GM06990 (cell line): ENCODE measurements around the gene CAMK4.

Experiments
- DNase-seq: peaks from one replicate; pipeline ENCODE4 v3.0.0-alpha.2; 2011; ENCODE audit not compliant: insufficient read length; ENCODE audit errors: extremely low read depth
- H3K27me3 ChIP-seq: replicated peaks from 2 replicates; pipeline ENCODE4 v1.6.0; 2011; ENCODE audit warnings: low read length; ENCODE audit not compliant: control insufficient read depth, insufficient read depth
- H3K36me3 ChIP-seq: 2 replicates; pipeline ENCODE4 v1.5.1; 2011; ENCODE audit warnings: low read length; ENCODE audit not compliant: control insufficient read depth, insufficient read depth
- H3K4me3 ChIP-seq: replicated peaks from 2 replicates; pipeline ENCODE4 v1.5.1; 2011; ENCODE audit warnings: low read depth, mild to moderate bottlenecking, control low read depth, low read length
- CTCF ChIP-seq: IDR thresholded peaks from 2 replicates; pipeline ENCODE4 v1.5.1; 2011; ENCODE audit warnings: low read length, control low read depth, mild to moderate bottlenecking, inconsistent platforms; ENCODE audit not compliant: insufficient read depth, poor library complexity, severe bottlenecking

Gene CAMK4

DNA sequence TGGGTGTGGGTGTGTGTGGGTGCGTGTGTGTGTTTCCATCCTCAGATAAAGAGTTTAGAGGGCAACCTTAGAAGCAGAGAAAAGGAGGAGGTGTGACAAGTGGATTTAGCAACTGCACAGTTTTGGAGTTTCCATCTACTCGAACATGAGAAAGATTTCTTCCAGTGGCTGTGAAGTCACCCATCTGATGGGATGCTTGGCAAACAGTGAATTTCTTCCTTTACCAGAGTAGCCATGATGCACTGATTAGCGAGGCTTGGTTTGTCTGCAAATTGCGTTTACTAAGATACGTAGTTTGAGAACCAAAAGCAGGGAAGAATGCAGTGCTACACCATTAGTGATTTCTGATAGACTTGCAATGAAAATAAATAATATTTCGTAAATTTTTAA is 288.9 kb downstream of the CAMK4 start:
- H3K4me3 ChIP-seq, result peak overlapping the region; percentile 98
- DNase-seq, result no peak
- TF ChIP-seq CTCF, result no peak
- H3K36me3 ChIP-seq, result no peaks in the 10 kb centered on the region
- H3K27me3 ChIP-seq, result no peaks in the 10 kb centered on the region

DNA sequence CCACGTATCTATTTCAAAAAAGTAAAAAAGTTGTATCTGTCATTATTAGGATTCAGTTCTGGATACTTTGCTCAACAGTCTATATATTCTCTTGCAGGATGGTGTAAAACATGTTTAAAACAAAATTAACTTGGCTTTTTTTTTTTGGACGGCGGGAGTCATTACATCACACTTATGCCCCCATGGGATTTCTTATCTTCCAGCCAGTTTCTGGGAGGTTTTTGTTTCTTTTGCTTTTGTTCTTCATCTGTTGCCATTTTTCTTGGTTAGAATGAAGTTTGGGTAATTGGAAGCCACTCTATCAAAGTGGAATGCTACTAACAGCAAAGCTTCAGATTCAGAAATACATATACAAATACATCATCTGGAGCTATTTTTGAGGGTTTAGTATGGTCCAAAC is 289.9 kb downstream of the CAMK4 start:
- DNase-seq, result no peak
- Histone ChIP-seq H3K36me3 (no peaks in the 10 kb centered on the region), H3K4me3 (no peak overlapping the region), H3K27me3 (no peaks in the 10 kb centered on the region)
- TF ChIP-seq CTCF, result no peak

- Histone ChIP-seq H3K36me3 (no peaks in the 10 kb centered on the region), H3K27me3 (no peaks in the 10 kb centered on the region), H3K4me3 (no peak overlapping the region)
- peak; percentile 26 for DNase-seq
- TF ChIP-seq CTCF, result no peak
Measured at GRCh38 chr5:111517853-111518501, 293.8 kb downstream of the CAMK4 start.

GRCh38 chr5:111518777-111519176 is 294.6 kb downstream of the CAMK4 start:
- TF ChIP-seq CTCF, result no peak
- Histone ChIP-seq H3K36me3 (no peaks in the 10 kb centered on the region), H3K27me3 (no peaks in the 10 kb centered on the region), H3K4me3 (no peak overlapping the region)
- no peak for DNase-seq

DNA sequence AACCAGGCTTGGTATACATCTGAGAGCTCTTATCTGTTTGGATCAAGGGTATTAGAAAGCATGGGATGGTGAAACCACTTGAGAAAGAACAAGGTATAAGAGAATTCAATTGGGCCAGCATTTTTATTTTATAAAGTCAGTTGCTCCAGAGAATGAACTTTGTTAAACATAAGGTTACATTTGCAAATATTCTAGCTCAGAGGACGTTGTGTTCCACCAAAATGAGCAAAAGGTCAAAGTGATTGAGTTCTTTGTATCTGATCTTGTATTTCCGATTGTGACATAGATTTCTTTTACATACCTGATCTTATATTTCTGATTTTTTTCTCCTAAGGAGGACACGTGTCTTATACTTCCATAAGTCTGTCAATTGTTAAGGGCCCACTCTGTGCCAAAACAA is 296.7 kb downstream of the CAMK4 start:
- no peak overlapping the region for H3K4me3 ChIP-seq
- TF ChIP-seq CTCF, result no peak
- no peaks in the 10 kb centered on the region for H3K36me3 ChIP-seq
- no peak for DNase-seq
- no peaks in the 10 kb centered on the region for H3K27me3 ChIP-seq

DNA sequence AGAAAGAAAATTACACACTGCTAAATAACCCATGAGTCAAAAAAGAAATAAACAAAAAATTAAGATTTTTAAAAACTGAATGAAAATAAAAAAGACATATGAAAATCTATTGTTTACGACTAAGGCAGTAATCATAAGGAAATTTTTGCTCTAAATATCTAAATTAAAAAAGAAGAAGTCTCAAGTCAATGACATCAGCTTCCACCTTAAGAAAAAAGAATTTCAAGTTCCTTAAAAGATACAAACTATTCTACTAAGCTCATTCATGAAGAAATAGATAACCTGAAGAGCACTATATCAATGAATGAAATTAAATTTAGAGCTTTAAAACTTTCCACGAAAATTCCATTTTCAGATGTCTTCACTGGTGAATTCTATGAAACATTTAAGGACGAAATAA is 303.9 kb downstream of the CAMK4 start:
- H3K4me3 ChIP-seq, result no peak overlapping the region
- no peak for DNase-seq
- H3K36me3 ChIP-seq, result no peaks in the 10 kb centered on the region
- TF ChIP-seq CTCF, result no peak
- H3K27me3 ChIP-seq, result no peaks in the 10 kb centered on the region
